C4-2B (cell line): ENCODE results near the gene FHOD1.

Experiments used
- H3K27ac ChIP-seq: fragments of 450-650 bp; 2 replicates; pipeline ENCODE4 v1.5.1; 2017
- CTCF ChIP-seq: fragments of 450-650 bp; conservative IDR thresholded peaks from 2 replicates; pipeline ENCODE4 v1.5.1; 2017; ENCODE audit warnings: mild to moderate bottlenecking
- ZFX ChIP-seq: fragments of 450-650 bp; IDR thresholded peaks from 2 replicates; pipeline ENCODE4 v1.6.1; 2017

The FHOD1 gene

GRCh38 chr16:67216612-67217490 is 30.4 kb downstream of the FHOD1 start:
- no peak overlapping the region for H3K27ac ChIP-seq
- no peak for TF ChIP-seq CTCF
- no peak for TF ChIP-seq ZFX

- H3K27ac ChIP-seq: no peak overlapping the region
- TF ChIP-seq CTCF (no peak), ZFX (no peak)
These were observed 31.6 kb downstream of the FHOD1 start for GRCh38 chr16:67215706-67216105.

GRCh38 chr16:67213197-67214019 is 33.9 kb downstream of the FHOD1 start:
- 0 out of 2 replicates have a peak overlapping the region, but pooled peaks have one; percentile 1 for H3K27ac ChIP-seq
- no peak for TF ChIP-seq CTCF
- no peak for TF ChIP-seq ZFX

GRCh38 chr16:67212766-67213165 is 34.5 kb downstream of the FHOD1 start:
- H3K27ac ChIP-seq: no peak overlapping the region
- TF ChIP-seq ZFX: no peak
- no peak for TF ChIP-seq CTCF

GRCh38 chr16:67211674-67212073 is 35.6 kb downstream of the FHOD1 start:
- TF ChIP-seq ZFX (no peak), CTCF (no peak)
- H3K27ac ChIP-seq: no peak overlapping the region

- TF ChIP-seq CTCF: no peak
- no peak for TF ChIP-seq ZFX
- H3K27ac ChIP-seq: no peak overlapping the region
These were observed 37.0 kb downstream of the FHOD1 start for GRCh38 chr16:67210069-67210937.
